B cell (primary cell): ENCODE measurements around the gene ERICH2. TPM values are rescaled to one million over a fixed set of nuclear protein-coding genes. Genes with fewer than 3 reads are reported as not detected.

Experiments used
- ATAC-seq: fragments of 200-7000 bp; cut with Tn5 transposase; one replicate; pipeline ENCODE4 v1.10.0; 2021; ENCODE audit warnings: low read depth, mild to moderate bottlenecking, moderate number of reproducible peaks, moderate library complexity
- CTCF ChIA-PET: fragments of 350-600 bp; sonication (Branson Sonifier 250); formaldehyde crosslinking; loops from one replicate; lab custom pipeline; 2021; ENCODE audit warnings: antibody characterized with exemption, inconsistent platforms; lab: Charles Lee
- POLR2A ChIA-PET: fragments of 350-600 bp; sonication (Branson Sonifier 250); formaldehyde crosslinking; loops from one replicate; lab custom pipeline; 2021; ENCODE audit warnings: antibody characterized with exemption; lab: Charles Lee
- DNase-seq: peaks from one replicate; pipeline ENCODE4 v3.0.0; 2013
- H2AFZ ChIP-seq: 2 replicates; pipeline ENCODE4 v1.6.1; 2012; ENCODE audit warnings: mild to moderate bottlenecking, low read depth, low read length; ENCODE audit not compliant: insufficient read depth, poor library complexity, severe bottlenecking
- H3K27ac ChIP-seq, 2 donors: 1 replicate in 1 of 2; 2 replicates in 1 of 2; pipeline ENCODE4 v1.5.1; 2012 to 2013; ENCODE audit warnings: low read length in 2 of 2, mild to moderate bottlenecking in 2 of 2, moderate library complexity in 1 of 2
- H3K27me3 ChIP-seq, 4 experiments: fragments of 200-600 bp in 1 of 4; sonication (generic) in 1 of 4; replicated peaks in 1 of 4; 1 replicate in 2 of 4; 2 replicates in 2 of 4; pipeline versions ENCODE4 v1.6.1 to v1.7.0; 2013 to 2016; ENCODE audit warnings: low read length in 3 of 4, mild to moderate bottlenecking in 2 of 4, mixed read lengths in 1 of 4, moderate library complexity in 1 of 4; ENCODE audit not compliant: insufficient read depth in 4 of 4, control insufficient read depth in 3 of 4; ENCODE audit errors: control extremely low read depth in 1 of 4
- H3K36me3 ChIP-seq, 2 experiments: replicated peaks in 1 of 2; 1 replicate in 1 of 2; 2 replicates in 1 of 2; pipeline versions ENCODE4 v1.6.1 to v1.7.1; 2013; ENCODE audit warnings: low read length in 1 of 2; ENCODE audit not compliant: insufficient read depth in 2 of 2, control insufficient read depth in 1 of 2; ENCODE audit errors: control extremely low read depth in 1 of 2, extremely low read depth in 1 of 2
- H3K4me1 ChIP-seq, 2 donors: fragments of 200-600 bp in 1 of 2; sonication (generic) in 1 of 2; 1 replicate in 1 of 2; 2 replicates in 1 of 2; pipeline versions ENCODE4 v1.5.1 to v1.6.1; 2013 to 2017; ENCODE audit warnings: low read length in 2 of 2; ENCODE audit not compliant: control insufficient read depth in 2 of 2, insufficient read depth in 2 of 2
- H3K4me2 ChIP-seq: replicated peaks from 2 replicates; pipeline ENCODE3; 2012; ENCODE audit warnings: mild to moderate bottlenecking, low read depth, low read length; ENCODE audit not compliant: poor library complexity, severe bottlenecking
- H3K4me3 ChIP-seq, 5 experiments: fragments of 200-600 bp in 1 of 5; sonication (generic) in 1 of 5; 1 replicate in 3 of 5; 2 replicates in 2 of 5; pipeline versions ENCODE4 v1.5.1 to v1.7.0; 2011 to 2016; ENCODE audit warnings: low read length in 4 of 5, mild to moderate bottlenecking in 4 of 5, low read depth in 2 of 5, control low read depth in 1 of 5, moderate library complexity in 1 of 5; ENCODE audit not compliant: insufficient read depth in 1 of 5; ENCODE audit errors: control extremely low read depth in 1 of 5, extremely low read depth in 1 of 5
- H3K79me2 ChIP-seq: fragments of 200-600 bp; sonication (generic); one replicate; pipeline ENCODE4 v1.6.0; 2016; ENCODE audit warnings: low read length; ENCODE audit not compliant: control insufficient read depth, insufficient read depth
- H3K9ac ChIP-seq: fragments of 200-600 bp; sonication (generic); 2 replicates; pipeline ENCODE4 v1.6.1; 2017; ENCODE audit warnings: mild to moderate bottlenecking, low read length, moderate library complexity
- H3K9me3 ChIP-seq, 3 donors: one replicate each; pipeline versions ENCODE4 v1.6.1 to v1.7.1; 2013; ENCODE audit warnings: low read length in 2 of 3; ENCODE audit not compliant: control insufficient read depth in 2 of 3, insufficient read depth in 1 of 3; ENCODE audit errors: control extremely low read depth in 1 of 3
- H4K20me1 ChIP-seq: 2 replicates; pipeline ENCODE4 v1.6.0; 2012; ENCODE audit warnings: mild to moderate bottlenecking, low read length; ENCODE audit not compliant: insufficient read depth, control insufficient read depth, poor library complexity, severe bottlenecking
- H3K27ac Mint-ChIP-seq: one replicate; pipeline ENCODE4 v1.8.0; 2021; ENCODE audit warnings: mixed read lengths
- H3K27me3 Mint-ChIP-seq: one replicate; pipeline ENCODE4 v1.8.0; 2021; ENCODE audit warnings: mixed read lengths
- H3K4me1 Mint-ChIP-seq: one replicate; pipeline ENCODE4 v1.8.0; 2021; ENCODE audit warnings: mixed read lengths
- H3K4me3 Mint-ChIP-seq: one replicate; pipeline ENCODE4 v1.8.0; 2021; ENCODE audit warnings: mixed read lengths
- H3K9me3 Mint-ChIP-seq: one replicate; pipeline ENCODE4 v1.8.0; 2022; ENCODE audit warnings: mixed read lengths; ENCODE audit not compliant: insufficient read depth
- EZH2 ChIP-seq: IDR thresholded peaks from 2 replicates; pipeline ENCODE4 v1.6.1; 2012; ENCODE audit warnings: borderline replicate concordance, low read depth, mild to moderate bottlenecking, moderate library complexity, low read length; ENCODE audit not compliant: insufficient read depth, poor library complexity, severe bottlenecking
- WGBS: methylation state at CpG from one replicate; pipeline ENCODE4 v1.1.5; 2013; ENCODE audit warnings: missing lambda C conversion rate; ENCODE audit not compliant: insufficient coverage; 5-methylcytosine and 5-hydroxymethylcytosine counted together
- intact Hi-C: fragments of 100-400 bp; cut with micrococcal nuclease; formaldehyde crosslinking; loops from one replicate; pipeline ENCODE4 v1.10.0; 2022
- polyA plus RNA-seq: library from polyadenylated mRNA; depleted of rRNA; stranded (reverse); fragments of >200 nt; gene quantifications from 2 replicates; pipeline ENCODE4 v1.2.3, GENCODE V29; 2012
- total RNA-seq, 2 donors: library from RNA; stranded (reverse); fragments of 120-200 nt in 1 of 2; gene quantifications; 1 replicate in 1 of 2; 2 replicates in 1 of 2; pipeline versions ENCODE4 v1.2.3 to v1.2.4, GENCODE V29; 2013 to 2022
- TF ChIP-seq, protein P1 (sequence below): fragments of 200-600 bp; IDR thresholded peaks from one replicate; pipeline ENCODE4 v1.8.0; 2022; ENCODE audit warnings: antibody characterized with exemption, mild to moderate bottlenecking

ERICH2 gene
- total and polyA plus RNA-seq, 2 donors (not counting 1 experiment from before 2014, with no cell fraction given), result not detected

DNA sequence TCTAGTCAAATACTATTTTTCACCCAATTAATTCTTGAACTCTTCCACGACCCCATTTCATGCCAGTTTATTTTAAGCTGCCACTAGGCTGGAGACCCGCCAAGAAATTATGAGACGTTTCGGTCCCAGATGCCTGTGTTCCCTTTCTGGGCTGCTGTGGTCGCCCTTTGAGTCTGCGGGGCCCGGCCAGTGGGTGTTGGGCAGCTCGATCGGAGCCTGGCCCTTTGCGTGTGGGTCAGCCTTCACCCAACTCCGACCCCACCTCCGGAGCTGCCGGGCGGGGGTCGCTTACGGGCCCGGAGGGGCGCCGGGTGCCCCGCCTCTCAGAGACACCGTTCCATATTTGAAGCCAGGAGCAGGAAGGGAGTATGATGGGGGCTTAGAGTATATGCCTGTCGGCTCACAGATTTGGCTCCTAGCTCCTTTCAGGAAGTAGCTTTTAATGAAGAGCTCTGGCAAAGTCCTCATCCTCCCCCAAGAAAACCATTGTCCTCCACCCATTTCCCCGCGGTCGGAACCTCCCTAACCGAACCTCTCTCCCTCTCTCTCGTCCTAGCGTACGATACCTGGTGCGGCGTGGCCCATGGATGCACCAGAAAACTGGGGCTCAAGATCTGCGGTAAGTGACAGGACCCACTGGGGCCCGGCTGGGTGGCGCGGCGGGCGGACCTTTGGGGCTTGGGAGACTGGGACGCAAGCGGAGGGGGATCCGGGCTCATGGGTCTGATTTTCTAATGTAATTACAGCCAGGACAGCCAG lies 51.5 kb downstream of the ERICH2 start:
- H3K4me3 Mint-ChIP-seq, result peak overlapping the region; percentile 86
- Histone ChIP-seq H3K4me2 (peak overlapping the region; percentile 81), H3K4me3 (peak overlapping the region in 3 of 5 experiments; percentile 0 to 64 (median 48)), H3K27ac (no peak overlapping the region), H3K9me3 (peaks cover 0 to 70% (median 0%) of the 10 kb centered on the region in 3 donors), H3K27me3 (peaks cover 0 to 85% (median 54%) of the 10 kb centered on the region in 4 experiments), H3K9ac (peak overlapping the region; percentile 55), H3K4me1 (peaks cover 61 to 66% of the 10 kb centered on the region in 2 donors), H4K20me1 (no peaks in the 10 kb centered on the region), H3K36me3 (no peaks in the 10 kb centered on the region), H3K79me2 (no peaks in the 10 kb centered on the region), H2AFZ (peak overlapping the region; percentile 6)
- no peaks in the 10 kb centered on the region for H3K9me3 Mint-ChIP-seq
- intact Hi-C loops, result no loop called here
- H3K27ac Mint-ChIP-seq, result no peak overlapping the region
- ChIA-PET POLR2A (interaction anchor here (0.5 kb wide), 1 partner anchor 1607 kb away, joined by 3 read pairs; no protein-coding TSS in a partner anchor), CTCF (interaction anchor here (0.7 to 1.7 kb wide), 3 partner anchors 8 to 412 kb away, joined by 3 to 5 read pairs (median 3); no protein-coding TSS in a partner anchor)
- ATAC-seq (no peak), DNase-seq (no peak)
- 27% methylated on average over 32 of the region's 40 CpGs for WGBS
- TF ChIP-seq, protein P1, sequence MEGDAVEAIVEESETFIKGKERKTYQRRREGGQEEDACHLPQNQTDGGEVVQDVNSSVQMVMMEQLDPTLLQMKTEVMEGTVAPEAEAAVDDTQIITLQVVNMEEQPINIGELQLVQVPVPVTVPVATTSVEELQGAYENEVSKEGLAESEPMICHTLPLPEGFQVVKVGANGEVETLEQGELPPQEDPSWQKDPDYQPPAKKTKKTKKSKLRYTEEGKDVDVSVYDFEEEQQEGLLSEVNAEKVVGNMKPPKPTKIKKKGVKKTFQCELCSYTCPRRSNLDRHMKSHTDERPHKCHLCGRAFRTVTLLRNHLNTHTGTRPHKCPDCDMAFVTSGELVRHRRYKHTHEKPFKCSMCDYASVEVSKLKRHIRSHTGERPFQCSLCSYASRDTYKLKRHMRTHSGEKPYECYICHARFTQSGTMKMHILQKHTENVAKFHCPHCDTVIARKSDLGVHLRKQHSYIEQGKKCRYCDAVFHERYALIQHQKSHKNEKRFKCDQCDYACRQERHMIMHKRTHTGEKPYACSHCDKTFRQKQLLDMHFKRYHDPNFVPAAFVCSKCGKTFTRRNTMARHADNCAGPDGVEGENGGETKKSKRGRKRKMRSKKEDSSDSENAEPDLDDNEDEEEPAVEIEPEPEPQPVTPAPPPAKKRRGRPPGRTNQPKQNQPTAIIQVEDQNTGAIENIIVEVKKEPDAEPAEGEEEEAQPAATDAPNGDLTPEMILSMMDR, result no peak
- peak; percentile 9 for TF ChIP-seq EZH2
- peaks cover 54% of the 10 kb centered on the region for H3K4me1 Mint-ChIP-seq
- H3K27me3 Mint-ChIP-seq, result peaks cover 79% of the 10 kb centered on the region
